Prostate gland (tissue), 2 donors: ENCODE measurements around the gene NAGS. TPM values are rescaled to one million over a fixed set of nuclear protein-coding genes. Genes with fewer than 3 reads are reported as not detected.
"Not testable (repeated sequence)": the region's sequence is repeated elsewhere in the genome, so short reads cannot be mapped to it uniquely, and the experiment has no call there.

Source experiments
- DNase-seq: peaks from one replicate; pipeline ENCODE4 v3.0.0-alpha.2; 2019; ENCODE audit warnings: low spot score
- H3K27ac ChIP-seq, 2 donors: fragments of 200-600 bp; sonication (generic); 2 replicates each; pipeline ENCODE4 v1.5.1; 2017 to 2019
- H3K27me3 ChIP-seq: fragments of 200-600 bp; sonication (generic); replicated peaks from 2 replicates; pipeline ENCODE4 v1.5.1; 2019; ENCODE audit not compliant: insufficient read depth
- H3K36me3 ChIP-seq, 2 donors: fragments of 200-600 bp; sonication (generic); 1 replicate in 1 of 2; 2 replicates in 1 of 2; pipeline versions ENCODE4 v1.5.1 to v1.8.1; 2017 to 2019
- H3K4me1 ChIP-seq: fragments of 200-600 bp; sonication (generic); replicated peaks from 2 replicates; pipeline ENCODE4 v1.5.1; 2019
- H3K4me3 ChIP-seq, 2 donors: fragments of 200-600 bp; sonication (generic); 2 replicates each; pipeline ENCODE4 v1.5.1; 2017 to 2019
- H3K9me3 ChIP-seq: fragments of 200-600 bp; sonication (generic); 2 replicates; pipeline ENCODE4 v1.5.1; 2017
- CTCF ChIP-seq, 4 experiments: fragments of 200-600 bp in 2 of 4; fragments of 450-650 bp in 2 of 4; sonication (generic) in 2 of 4; IDR thresholded peaks; 1 replicate in 3 of 4; 2 replicates in 1 of 4; pipeline ENCODE4 v1.5.1; 2016 to 2019; ENCODE audit warnings: antibody characterized with exemption in 4 of 4, mild to moderate bottlenecking in 2 of 4, moderate library complexity in 2 of 4
- POLR2A ChIP-seq: fragments of 450-650 bp; IDR thresholded peaks from one replicate; pipeline ENCODE4 v1.6.1; 2016; ENCODE audit warnings: antibody characterized with exemption, mild to moderate bottlenecking
- POLR2AphosphoS5 ChIP-seq: sonication (generic); formaldehyde crosslinking; IDR thresholded peaks from one replicate; pipeline ENCODE4 v1.6.1; 2017; ENCODE audit warnings: antibody characterized with exemption
- WGBS: methylation state at CpG from one replicate; pipeline ENCODE4 v1.1.5; 2018; 5-methylcytosine and 5-hydroxymethylcytosine counted together
- intact Hi-C: fragments of 100-400 bp; cut with DNase I; formaldehyde crosslinking; loops from one replicate; pipeline ENCODE4 v1.14.2; 2022
- total RNA-seq, 2 donors: library from RNA; depleted of rRNA; stranded (reverse); fragments of >200 nt; gene quantifications; one replicate each; pipeline ENCODE4 v1.1.0, GENCODE V29; 2016

Gene NAGS
- total RNA-seq, 2 donors from 2014 or later, result 3.1 to 3.8 TPM

DNA sequence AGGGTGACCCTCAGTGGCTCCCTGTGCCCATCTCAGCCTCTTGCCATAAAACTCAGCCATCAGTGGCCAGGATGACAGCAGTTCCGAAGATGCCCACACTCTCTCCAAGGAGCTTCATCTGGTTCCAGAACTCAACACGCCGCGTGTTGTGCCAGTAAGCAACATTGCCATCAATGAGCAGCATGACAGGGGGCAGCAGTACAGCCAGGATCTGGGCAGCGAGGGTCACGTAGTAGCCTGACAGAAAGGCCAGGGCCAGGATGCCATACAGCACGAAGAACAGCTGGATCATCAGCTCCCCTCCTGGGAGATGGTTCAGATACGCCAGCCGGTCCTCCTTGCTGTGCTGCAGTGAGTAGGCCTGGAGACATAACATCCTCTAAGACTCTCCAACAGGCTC is 7.5 kb downstream of the NAGS start:
- DNase-seq, result no peak
- 94% methylated on average over 9 of the region's 9 CpGs for whole genome bisulfite sequencing
- intact Hi-C loops, result no loop called here
- H3K27ac ChIP-seq, result peak overlapping the region in 1 of 2 donors; percentile 47
- TF ChIP-seq CTCF (IDR thresholded peaks at IDR 0.05), result no peak
- no peak for TF ChIP-seq POLR2AphosphoS5
- TF ChIP-seq POLR2A, result no peak
- H3K4me3 ChIP-seq, result no peak overlapping the region
- H3K36me3 ChIP-seq, result no peaks in the 10 kb centered on the region
- H3K9me3 ChIP-seq, result no peaks in the 10 kb centered on the region
- no peaks in the 10 kb centered on the region for H3K27me3 ChIP-seq
- H3K4me1 ChIP-seq, result peaks cover 15% of the 10 kb centered on the region

DNA sequence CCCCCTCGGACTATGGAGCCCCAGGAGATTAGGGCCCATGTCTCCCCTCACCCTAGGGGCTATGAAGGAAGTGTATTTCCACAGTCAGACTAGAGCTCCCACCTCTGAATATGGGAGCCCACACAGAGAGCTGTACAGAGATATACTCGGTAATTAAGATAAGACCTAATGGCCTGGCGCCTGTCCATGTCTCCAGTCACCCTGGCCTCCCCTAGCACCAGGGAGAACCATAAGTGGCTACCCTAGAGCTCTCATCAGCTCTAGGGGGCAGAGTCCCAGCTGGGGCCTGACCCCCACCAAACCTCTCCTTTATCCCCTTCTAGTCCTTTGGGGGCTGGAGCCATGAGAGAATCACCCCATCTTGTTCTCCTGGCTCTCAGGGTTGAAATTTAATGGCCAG is 8.0 kb downstream of the NAGS start:
- Histone ChIP-seq H3K36me3 (no peaks in the 10 kb centered on the region), H3K4me1 (peaks cover 15% of the 10 kb centered on the region), H3K4me3 (no peak overlapping the region), H3K27me3 (no peaks in the 10 kb centered on the region), H3K9me3 (no peaks in the 10 kb centered on the region), H3K27ac (no peak overlapping the region)
- no peak for TF ChIP-seq POLR2A
- TF ChIP-seq CTCF (IDR thresholded peaks at IDR 0.05), result no peak
- no peak for TF ChIP-seq POLR2AphosphoS5
- 75% methylated on average over 3 of the region's 3 CpGs for WGBS
- no peak for DNase-seq
- intact Hi-C loops, result no loop called here

DNA sequence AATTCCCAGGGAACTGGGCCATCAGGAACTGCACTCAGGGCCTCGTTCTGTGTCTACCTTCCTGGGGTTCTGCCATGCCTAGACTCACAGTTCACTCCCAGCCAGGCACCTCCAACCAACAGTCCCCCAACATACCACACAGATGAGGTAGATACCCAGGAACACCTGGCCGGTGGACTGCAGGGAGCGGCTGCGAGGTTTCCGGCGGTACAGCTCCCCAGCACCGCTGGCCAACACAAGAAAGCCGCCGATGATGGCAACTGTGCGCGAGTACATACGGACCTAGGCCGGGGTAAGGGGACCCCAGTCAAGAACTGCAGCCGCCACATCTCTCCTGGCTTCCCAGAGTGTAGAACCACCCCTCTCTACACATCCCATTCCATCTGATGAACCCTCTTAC is 8.5 kb downstream of the NAGS start:
- Histone ChIP-seq H3K9me3 (no peaks in the 10 kb centered on the region), H3K4me1 (peaks cover 10% of the 10 kb centered on the region), H3K27ac (no peak overlapping the region), H3K4me3 (no peak overlapping the region), H3K27me3 (no peaks in the 10 kb centered on the region), H3K36me3 (no peaks in the 10 kb centered on the region)
- TF ChIP-seq POLR2A (no peak), CTCF (IDR thresholded peaks at IDR 0.05) (no peak), POLR2AphosphoS5 (no peak)
- no peak for DNase-seq
- intact Hi-C loops, result no loop called here
- 94% methylated on average over 14 of the region's 14 CpGs for WGBS

- Histone ChIP-seq H3K4me1 (peaks cover 8% of the 10 kb centered on the region), H3K9me3 (no peaks in the 10 kb centered on the region), H3K27me3 (no peaks in the 10 kb centered on the region), H3K27ac (peak overlapping the region; percentile 67 to 76), H3K36me3 (no peaks in the 10 kb centered on the region), H3K4me3 (peak overlapping the region; percentile 66 to 74)
- intact Hi-C loops, result no loop called here
- TF ChIP-seq POLR2AphosphoS5, result no peak
- no peak for TF ChIP-seq POLR2A
- no peak for TF ChIP-seq CTCF (IDR thresholded peaks at IDR 0.05)
- DNase-seq, result no peak
- 8% methylated on average over 12 of the region's 12 CpGs for WGBS
Measured at GRCh38 chr17:44014133-44014436, 9.7 kb downstream of the NAGS start.

- TF ChIP-seq CTCF (IDR thresholded peaks at IDR 0.05) (peak in 2 of 4 experiments; percentile 13 to 25), POLR2A (peak; percentile 8), POLR2AphosphoS5 (peak; percentile 99)
- WGBS, result 1% methylated on average over 43 of the region's 43 CpGs
Measured at GRCh38 chr17:44014437-44015172, 10.2 kb downstream of the NAGS start, which contains the start of gene TMEM101. Gene TMEM101, minus strand, starts transcription at chr17:44014963. Its CDS starts 11 bp downstream, at chr17:44014952.

DNA sequence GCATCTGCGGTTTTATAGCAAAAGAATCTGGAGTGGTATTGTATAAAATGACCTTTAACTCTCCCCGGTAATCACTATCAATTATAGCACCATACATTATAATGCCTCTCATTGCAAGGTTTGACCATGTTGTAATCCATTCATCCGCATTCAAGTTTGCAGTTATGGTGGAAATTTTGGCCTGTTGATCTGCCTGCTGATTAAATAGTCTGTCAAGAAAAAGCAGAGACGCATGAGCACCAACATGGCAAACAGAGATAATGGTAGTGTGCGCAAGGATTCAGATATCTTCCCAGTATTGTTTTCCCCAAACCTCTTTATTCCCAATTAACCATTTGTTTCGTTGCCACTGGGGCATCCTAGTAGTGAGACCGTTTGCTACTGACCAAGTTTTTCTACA is 16.8 kb downstream of the NAGS start:
- H3K4me3 ChIP-seq, H3K36me3 ChIP-seq, H3K27ac ChIP-seq, intact Hi-C loops, H3K27me3 ChIP-seq, H3K4me1 ChIP-seq, DNase-seq, H3K9me3 ChIP-seq: not testable (repeated sequence)
- WGBS, result 92% methylated on average over 7 of the region's 7 CpGs

More at GRCh38 chr17:44014437-44015172, 10.2 kb downstream of the NAGS start, which contains the start of gene TMEM101:
- peaks cover 8% of the 10 kb centered on the region for H3K4me1 ChIP-seq
- no peaks in the 10 kb centered on the region for H3K36me3 ChIP-seq
- peak within 1 kb of the TSS; percentile 66 to 74 for H3K4me3 ChIP-seq
- no peaks in the 10 kb centered on the region for H3K9me3 ChIP-seq
- no peaks in the 10 kb centered on the region for H3K27me3 ChIP-seq
- H3K27ac ChIP-seq, result peak within 1 kb of the TSS; percentile 67 to 76
- peak; percentile 90 for DNase-seq
- intact Hi-C loops, result no loop called here
